C4-2B (cell line): ENCODE measurements around the gene NEUROD4.
A peak's percentile ranks its signal among the peaks of the same experiment; 100 is the strongest.

ENCODE experiments used
- H3K27ac ChIP-seq: fragments of 450-650 bp; 2 replicates; pipeline ENCODE4 v1.5.1; 2017
- CTCF ChIP-seq: fragments of 450-650 bp; conservative IDR thresholded peaks from 2 replicates; pipeline ENCODE4 v1.5.1; 2017; ENCODE audit warnings: mild to moderate bottlenecking
- ZFX ChIP-seq: fragments of 450-650 bp; IDR thresholded peaks from 2 replicates; pipeline ENCODE4 v1.6.1; 2017

The NEUROD4 gene

GRCh38 chr12:54989829-54990228, 29.9 kb upstream of the NEUROD4 start:
- no peak overlapping the region for H3K27ac ChIP-seq
- TF ChIP-seq CTCF (no peak), ZFX (no peak)

DNA sequence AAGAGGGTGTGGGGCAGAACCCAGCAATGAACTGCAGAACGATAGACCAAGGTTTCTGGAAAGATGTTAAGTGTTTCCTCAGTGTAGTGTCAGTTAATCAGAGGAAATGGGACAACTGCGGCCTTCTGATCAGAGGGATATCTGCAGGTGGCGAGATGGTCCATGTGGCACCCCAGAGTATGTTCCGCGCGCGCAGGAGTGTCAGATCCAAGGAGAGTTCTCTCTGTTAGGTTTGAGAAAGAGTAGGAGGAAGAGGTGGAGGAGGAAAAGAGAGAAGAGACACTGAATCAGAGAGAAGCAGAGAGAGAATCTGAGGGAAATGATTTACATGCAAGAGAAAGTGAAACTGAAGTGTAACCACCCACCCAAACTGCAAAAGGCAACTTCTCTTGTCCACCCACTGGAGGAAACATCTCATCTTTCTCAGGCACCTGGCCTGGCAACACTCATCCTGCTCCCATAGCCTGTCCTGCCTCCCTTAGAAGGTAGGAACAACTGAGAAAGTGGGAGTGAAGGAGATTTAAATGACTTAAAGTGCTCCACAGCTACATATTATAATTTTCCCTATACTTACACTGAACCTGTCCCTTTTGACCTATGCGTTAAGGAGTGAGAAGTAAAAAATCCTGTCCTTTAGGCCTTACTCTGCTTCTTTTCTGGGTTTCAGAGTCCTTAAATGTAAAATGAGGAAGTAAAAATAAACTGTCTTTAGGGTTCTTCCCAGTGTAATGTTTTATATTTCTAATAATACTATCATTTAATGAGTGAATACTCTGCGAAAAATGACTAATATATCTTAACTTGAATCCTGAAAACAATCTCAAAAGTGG, 28.4 kb upstream of the NEUROD4 start:
- no peak overlapping the region for H3K27ac ChIP-seq
- TF ChIP-seq ZFX (no peak), CTCF (no peak)

DNA sequence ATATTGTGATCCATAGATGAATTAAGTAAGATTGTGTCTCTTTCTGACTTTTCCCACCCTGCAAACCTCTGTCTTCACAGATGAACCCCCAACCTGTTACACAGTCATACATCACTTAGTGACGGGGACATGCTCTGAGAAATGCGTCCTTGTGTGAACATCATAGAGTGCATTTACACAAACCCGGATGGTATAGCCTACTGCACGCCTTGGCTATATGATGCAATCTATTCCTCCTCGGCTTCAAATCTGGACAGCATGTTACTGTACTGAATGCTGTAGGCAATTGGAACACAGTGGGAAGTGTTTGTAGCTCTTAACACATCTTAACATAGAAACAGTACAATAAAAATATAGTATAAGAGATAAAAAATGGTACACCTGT, 27.8 kb upstream of the NEUROD4 start:
- no peak overlapping the region for H3K27ac ChIP-seq
- TF ChIP-seq ZFX (no peak), CTCF (no peak)

- no peak overlapping the region for H3K27ac ChIP-seq
- TF ChIP-seq CTCF = peak; percentile 91
- TF ChIP-seq ZFX = no peak
These were observed 26.5 kb upstream of the NEUROD4 start for GRCh38 chr12:54993181-54993835.

DNA sequence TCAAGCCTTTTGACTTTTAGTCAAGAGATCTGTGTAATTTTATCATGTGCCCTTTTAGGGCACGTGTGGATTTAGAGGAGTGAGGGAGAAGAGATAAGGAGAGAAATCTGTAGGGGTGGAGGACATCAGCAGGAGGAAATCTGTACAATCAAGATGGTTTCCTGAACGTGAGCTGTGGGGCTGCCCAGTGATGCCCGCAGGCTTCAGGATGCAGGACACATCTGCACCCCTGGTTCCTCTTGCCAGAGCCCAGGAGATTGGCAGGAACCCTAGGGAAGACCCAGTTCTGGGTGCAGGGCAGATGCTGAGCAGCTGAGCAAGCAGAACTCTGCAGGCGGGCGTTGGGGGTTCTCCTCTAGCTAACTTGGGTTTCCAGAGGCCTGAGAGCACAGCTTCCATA, 23.6 kb upstream of the NEUROD4 start:
- TF ChIP-seq CTCF (no peak), ZFX (no peak)

DNA sequence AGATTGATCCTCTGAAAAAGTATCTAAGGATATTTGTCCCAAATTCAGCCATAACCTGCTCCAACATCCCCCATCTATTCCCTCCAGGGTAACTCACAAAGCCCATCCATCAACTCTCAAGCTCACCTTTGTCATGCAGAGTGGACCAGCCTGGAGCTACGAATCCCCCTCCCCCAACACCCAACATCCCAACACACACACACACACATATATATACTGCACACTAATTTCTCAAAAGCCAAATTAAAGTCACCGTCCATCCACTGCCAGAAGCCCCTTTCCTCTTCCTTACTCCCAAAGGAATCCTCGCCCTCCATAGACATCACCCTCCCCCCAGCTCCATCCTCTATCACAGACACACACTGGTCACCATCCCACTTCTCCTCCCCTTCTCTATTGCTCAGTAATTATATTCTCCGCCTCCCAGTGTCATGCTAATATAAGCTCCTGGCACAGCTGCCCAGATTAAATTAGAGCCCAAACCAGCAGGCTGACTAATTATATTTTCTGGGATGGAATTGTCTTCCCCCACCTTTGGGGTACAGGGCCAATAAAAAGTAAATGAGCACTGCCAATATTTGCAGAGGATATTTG, 21.7 kb upstream of the NEUROD4 start:
- TF ChIP-seq CTCF (no peak), ZFX (no peak)
- no peak overlapping the region for H3K27ac ChIP-seq

More for the DNA sequence above, 23.6 kb upstream of the NEUROD4 start:
- no peak overlapping the region for H3K27ac ChIP-seq

DNA sequence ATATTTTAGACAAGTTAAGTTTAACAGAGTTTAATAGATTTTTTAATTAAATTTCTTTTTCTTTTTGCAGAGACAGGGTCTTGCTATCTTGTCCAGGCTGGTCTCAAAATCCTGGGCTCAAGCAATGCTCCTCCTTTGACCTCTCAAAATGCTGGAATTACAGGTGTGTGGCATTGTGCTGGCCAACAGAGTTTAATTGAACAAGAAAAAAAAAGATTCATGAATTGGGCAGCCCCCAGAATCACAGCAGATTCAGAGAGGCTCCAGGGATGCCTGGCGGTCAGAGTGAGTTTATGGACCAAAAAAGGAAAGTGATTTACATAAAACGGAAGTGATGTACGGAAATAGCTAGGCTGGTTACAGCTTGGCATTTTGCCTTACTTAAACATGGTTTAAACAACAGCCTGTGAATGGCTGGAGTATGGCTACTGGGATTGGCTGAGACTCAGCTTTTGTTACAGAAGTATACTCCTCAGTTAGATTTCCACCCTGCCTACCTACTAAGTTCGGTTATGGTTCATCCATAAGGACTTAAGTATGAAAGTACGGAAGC, 20.7 kb upstream of the NEUROD4 start:
- H3K27ac ChIP-seq = no peak overlapping the region
- TF ChIP-seq CTCF (no peak), ZFX (no peak)
